ENCODE measurements around the gene MED14.

The MED14 gene

DNA sequence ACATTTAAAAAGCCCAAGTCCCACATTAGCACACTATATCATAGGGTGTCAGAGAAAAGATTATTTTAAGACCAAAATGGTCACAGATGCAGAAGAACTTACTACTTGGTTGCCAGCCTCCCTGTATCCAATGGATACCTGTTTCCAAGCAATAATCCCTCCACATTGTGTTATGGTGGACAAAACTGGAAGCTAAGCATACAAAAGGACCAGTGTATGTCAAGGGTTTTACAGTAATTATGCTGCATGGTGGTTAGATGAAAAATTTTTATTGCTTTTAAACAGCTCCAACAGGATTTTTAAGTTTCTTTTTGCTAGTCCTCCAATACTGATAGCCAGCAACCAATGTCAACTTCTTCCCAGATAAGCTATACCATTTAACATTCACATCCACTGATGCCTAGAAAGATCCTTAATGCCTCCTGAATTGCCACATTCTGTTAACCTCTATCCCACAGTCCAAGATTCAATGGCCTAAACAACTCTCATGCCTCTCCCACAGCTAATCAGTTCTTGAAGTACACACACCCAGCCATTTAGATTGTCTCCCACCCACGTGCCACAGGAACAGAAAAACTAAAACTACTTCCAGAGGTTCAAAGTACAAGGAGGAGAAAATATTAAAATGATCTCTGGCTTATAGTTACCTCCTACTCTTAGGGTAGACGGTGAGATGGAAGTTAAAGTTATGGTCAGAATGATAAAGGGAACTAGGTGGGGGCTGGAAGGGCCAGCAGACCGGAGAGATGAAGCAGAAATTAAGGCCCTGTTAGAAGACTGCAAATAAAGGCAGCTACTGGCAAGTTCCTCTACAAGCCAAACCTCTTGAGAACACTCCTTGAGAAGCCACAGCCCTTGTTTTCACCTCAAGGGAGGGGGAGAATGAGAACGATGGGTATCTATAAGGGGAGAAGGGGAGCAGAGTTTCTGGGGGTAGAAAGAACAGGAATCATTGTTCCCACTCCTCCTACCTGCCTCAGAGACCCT lies 5.5 kb downstream of the MED14 start:
- no peak for DNase-seq (ENCODE audit: low read depth in 2 of 2)

- DNase-seq (ENCODE audit: low read depth in 2 of 2): no peak
Measured at GRCh38 chrX:40727581-40728252, 7.6 kb downstream of the MED14 start.

DNA sequence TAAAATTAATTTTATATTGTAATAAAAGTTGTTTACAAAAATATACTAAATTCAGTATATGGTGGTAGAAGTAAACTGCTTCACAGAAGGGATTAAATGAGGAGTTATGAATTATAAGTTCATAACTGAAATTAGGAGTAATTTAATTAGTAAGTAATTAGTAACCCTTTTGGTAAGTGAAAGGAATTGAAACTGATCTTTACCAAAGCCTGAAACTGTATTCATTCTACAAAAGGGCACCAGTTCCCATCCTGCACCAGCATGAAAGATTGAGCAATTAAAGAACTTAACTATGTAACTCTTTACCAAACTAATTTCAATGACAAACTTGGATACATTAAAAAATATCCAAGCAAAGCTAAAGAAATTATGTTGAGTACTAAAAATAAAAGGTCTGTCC lies 8.2 kb downstream of the MED14 start:
- no peak for DNase-seq (ENCODE audit: low read depth in 2 of 2)

- no peak for DNase-seq (ENCODE audit: low read depth in 2 of 2)
Measured at GRCh38 chrX:40722930-40723329, 12.4 kb downstream of the MED14 start.

GRCh38 chrX:40721489-40722106 lies 13.7 kb downstream of the MED14 start:
- DNase-seq (ENCODE audit: low read depth in 2 of 2): no peak

GRCh38 chrX:40720792-40721191 lies 14.6 kb downstream of the MED14 start:
- no peak for DNase-seq (ENCODE audit: low read depth in 2 of 2)

GRCh38 chrX:40720339-40720738 lies 15.0 kb downstream of the MED14 start:
- no peak for DNase-seq (ENCODE audit: low read depth in 2 of 2)

GRCh38 chrX:40719731-40720130 lies 15.6 kb downstream of the MED14 start:
- no peak for DNase-seq (ENCODE audit: low read depth in 2 of 2)

DNA sequence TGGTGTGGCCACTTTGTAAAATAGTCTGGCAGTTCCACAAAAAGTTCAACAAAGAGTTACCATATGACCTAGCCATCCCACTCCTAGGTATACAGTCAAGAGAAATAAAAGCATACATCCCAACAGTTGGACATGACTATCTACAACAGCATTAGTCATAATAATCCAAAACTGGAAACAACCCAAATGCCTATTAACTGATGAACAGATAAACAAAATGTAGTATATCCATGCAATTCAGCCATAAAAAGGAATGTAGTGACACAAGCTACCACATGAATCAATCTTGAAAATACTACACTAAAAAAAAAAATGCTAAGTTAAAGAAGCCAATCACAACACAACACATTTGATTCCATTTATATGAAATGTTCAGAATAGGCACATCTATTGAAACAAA lies 16.1 kb downstream of the MED14 start:
- DNase-seq (ENCODE audit: low read depth in 2 of 2): no peak

GRCh38 chrX:40709395-40709794 lies 25.9 kb downstream of the MED14 start:
- DNase-seq (ENCODE audit: low read depth in 2 of 2): no peak

GRCh38 chrX:40705658-40706312 lies 29.6 kb downstream of the MED14 start:
- DNase-seq (ENCODE audit: low read depth in 2 of 2): no peak

- no peak for DNase-seq (ENCODE audit: low read depth in 2 of 2)
Measured at GRCh38 chrX:40700640-40701342, 34.6 kb downstream of the MED14 start.

- DNase-seq (ENCODE audit: low read depth in 2 of 2): no peak
Measured at GRCh38 chrX:40698851-40699250, 36.5 kb downstream of the MED14 start.

- DNase-seq (ENCODE audit: low read depth in 2 of 2): no peak
Measured at GRCh38 chrX:40694802-40695201, 40.5 kb downstream of the MED14 start.

GRCh38 chrX:40688929-40689328 lies 46.4 kb downstream of the MED14 start:
- no peak for DNase-seq (ENCODE audit: low read depth in 2 of 2)

DNA sequence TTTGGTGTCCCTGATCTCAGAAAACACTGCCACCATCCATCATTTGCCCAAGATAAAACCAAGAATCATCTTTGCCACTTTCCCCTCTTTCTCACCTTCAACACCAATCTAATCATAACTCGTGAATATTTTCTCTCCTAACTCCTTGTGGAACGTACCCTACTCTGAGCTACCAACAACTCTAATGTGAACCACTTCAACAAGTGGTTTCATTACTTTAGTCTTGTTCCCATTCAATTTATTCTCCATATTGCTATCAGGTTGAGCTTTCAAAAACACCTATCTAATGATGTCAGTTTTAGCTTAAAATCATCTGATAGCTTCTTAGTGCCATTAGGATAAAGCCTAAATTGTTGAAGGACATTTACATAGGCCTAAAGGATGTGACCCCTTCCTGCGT lies 48.2 kb downstream of the MED14 start:
- no peak for DNase-seq (ENCODE audit: low read depth in 2 of 2)

GRCh38 chrX:40685362-40685918 lies 49.9 kb downstream of the MED14 start:
- no peak for DNase-seq (ENCODE audit: low read depth in 2 of 2)

- DNase-seq (ENCODE audit: low read depth in 2 of 2): no peak
Measured at GRCh38 chrX:40684092-40684491, 51.2 kb downstream of the MED14 start.

- DNase-seq (ENCODE audit: low read depth in 2 of 2): no peak
Measured at GRCh38 chrX:40683245-40683644, 52.1 kb downstream of the MED14 start.

DNA sequence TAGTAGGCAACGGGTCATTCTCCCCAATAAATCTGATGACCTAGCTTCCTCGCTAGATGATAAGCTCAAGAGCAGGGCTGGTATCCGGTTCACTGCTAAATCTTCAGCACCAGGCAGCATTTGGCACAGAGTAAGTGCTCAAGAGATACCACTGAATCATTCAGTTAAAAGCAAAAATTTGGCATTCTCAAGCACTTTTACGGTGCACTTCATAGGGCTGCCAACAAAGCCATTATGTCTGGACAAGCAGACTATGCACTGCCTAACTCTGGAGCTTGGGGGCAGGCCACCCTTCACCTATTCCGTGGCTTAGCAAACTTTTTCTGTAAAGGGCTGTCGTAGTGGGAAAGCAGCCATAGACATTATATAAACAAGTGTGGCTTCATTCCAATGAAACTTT lies 64.2 kb downstream of the MED14 start:
- DNase-seq (ENCODE audit: low read depth in 2 of 2): no peak
